Raji (cell line): Measurements from ENCODE around the gene SLC25A52.

ENCODE experiments used
- POLR2A ChIP-seq: IDR thresholded peaks from 2 replicates; pipeline ENCODE4 v1.6.1; 2011; ENCODE audit warnings: low read depth, low read length, control low read depth; ENCODE audit not compliant: insufficient read depth

SLC25A52 gene

DNA sequence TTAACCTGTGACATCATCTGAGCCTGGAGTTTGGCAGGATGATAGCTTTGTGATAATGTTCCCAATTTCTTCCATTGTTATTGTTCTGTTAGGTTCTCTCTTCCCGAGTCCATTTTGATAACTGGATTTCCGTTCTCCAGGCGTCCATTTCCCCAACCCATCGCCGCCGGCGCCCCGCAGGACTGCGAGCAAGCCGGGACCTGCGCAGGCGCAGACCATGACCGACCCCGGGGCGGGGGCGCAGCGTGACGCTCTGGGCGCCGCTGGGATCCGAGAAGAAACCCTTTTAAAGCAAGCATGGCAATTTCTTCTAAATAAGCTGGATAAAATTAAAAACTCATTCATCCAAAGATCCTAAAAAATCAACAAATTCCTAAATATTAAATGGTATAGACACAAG, at the start of gene SLC25A52:
TSS of gene SLC25A52 (minus strand) at position 186 of the 400 bp plus-strand sequence. CDS start 219 bp downstream, outside the sequence.
- TF ChIP-seq POLR2A: no peak

GRCh38 chr18:31801078-31801477, 40.4 kb upstream of the SLC25A52 start:
- TF ChIP-seq POLR2A: no peak

GRCh38 chr18:31798399-31798798, 37.7 kb upstream of the SLC25A52 start:
- no peak for TF ChIP-seq POLR2A

- no peak for TF ChIP-seq POLR2A
Measured at GRCh38 chr18:31795747-31796146, 35.1 kb upstream of the SLC25A52 start.

GRCh38 chr18:31793531-31793930, 32.9 kb upstream of the SLC25A52 start:
- TF ChIP-seq POLR2A: no peak

DNA sequence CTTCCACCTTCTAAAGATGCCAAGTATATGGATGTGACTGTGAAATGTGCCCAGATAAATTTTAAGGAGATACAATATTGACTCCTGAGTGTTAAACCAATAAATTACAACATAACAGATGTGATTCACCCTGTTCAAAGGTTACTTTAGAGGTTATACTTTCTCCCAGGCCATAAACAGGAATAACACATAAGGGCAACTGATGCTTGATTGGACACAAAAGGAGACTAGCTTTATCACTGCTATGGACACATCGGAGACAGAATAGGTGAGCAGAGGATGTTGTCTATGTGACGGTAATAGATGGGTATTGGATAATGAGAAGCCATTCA, 31.9 kb upstream of the SLC25A52 start:
- no peak for TF ChIP-seq POLR2A

- TF ChIP-seq POLR2A: no peak
Measured at GRCh38 chr18:31791817-31792579, 31.3 kb upstream of the SLC25A52 start.

DNA sequence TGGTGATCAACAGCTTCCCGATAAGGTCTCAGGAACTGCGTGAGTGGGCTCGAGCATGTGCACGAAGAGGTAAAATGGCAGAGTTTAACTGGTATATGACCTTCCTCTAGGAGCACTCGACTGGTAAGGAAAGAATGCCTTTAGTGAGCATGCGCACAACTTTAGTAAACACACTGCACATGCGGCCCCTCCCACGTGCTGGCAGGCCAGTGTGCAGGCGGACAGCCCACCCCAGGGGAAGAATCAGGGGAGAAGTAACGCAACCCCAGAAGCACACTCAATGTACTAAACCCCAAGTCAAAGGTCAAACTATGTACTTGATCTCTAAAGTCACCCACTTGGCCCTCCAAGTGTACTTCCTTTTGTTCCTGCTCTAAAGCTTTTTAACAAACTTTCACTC, 28.7 kb upstream of the SLC25A52 start:
- no peak for TF ChIP-seq POLR2A

- TF ChIP-seq POLR2A: no peak
Measured at GRCh38 chr18:31783059-31783458, 22.4 kb upstream of the SLC25A52 start.

GRCh38 chr18:31778391-31778950, 17.8 kb upstream of the SLC25A52 start:
- no peak for TF ChIP-seq POLR2A

GRCh38 chr18:31776093-31776492, 15.4 kb upstream of the SLC25A52 start:
- TF ChIP-seq POLR2A: no peak

DNA sequence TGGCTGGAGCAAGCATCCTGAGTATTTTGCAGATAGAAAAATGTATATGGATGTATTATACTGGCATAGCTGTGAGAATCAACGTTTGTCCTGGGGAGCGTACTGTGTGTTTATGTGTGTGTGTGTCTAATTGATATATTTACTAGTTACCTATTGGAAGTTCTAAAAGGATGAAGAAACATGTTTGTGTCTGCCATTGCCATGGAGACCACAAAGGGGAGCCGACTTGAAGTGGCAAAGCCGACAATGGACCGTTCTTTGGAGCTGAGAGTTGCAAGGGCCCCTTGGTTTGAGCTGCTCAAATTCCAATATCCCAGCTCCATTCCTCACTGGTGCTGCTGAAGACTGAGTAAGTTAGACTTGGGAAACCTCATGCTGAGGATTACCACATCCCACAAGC, 14.3 kb upstream of the SLC25A52 start:
- no peak for TF ChIP-seq POLR2A

- no peak for TF ChIP-seq POLR2A
Measured at GRCh38 chr18:31774477-31774785, 13.8 kb upstream of the SLC25A52 start.

DNA sequence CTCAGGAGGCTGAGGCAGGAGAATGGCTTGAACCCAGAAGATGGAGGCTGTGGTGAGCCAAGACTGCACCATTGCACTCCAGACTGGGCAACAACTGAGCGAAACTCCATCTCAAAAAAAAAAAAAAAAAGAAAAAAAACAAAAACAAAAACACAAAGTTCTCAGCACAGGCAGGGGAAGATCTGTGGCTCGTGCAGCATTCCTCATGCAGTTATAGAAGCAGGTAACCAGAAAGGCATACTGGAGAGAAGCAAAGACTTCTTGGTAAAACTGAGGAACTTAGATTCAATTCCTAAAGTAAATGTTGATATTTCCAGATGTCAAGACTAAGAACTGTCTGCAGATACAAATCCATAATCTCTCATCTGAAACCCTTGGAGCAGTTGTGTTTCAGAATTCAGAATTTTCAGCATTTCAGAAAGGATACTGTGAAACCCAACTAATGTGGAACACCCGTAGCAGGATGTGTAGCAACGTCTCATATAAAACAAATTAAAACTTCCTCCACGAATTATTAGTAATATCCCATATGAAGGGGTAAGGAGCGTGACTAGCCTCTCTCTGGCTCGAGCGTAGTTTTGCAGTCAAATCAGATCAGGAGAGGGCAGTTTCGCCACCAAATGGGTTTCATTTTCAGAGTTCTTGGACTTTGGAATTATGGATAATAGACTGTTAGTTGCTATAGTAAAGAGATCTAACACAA, 13.2 kb upstream of the SLC25A52 start:
- no peak for TF ChIP-seq POLR2A

GRCh38 chr18:31772699-31773098, 12.0 kb upstream of the SLC25A52 start:
- TF ChIP-seq POLR2A: no peak

DNA sequence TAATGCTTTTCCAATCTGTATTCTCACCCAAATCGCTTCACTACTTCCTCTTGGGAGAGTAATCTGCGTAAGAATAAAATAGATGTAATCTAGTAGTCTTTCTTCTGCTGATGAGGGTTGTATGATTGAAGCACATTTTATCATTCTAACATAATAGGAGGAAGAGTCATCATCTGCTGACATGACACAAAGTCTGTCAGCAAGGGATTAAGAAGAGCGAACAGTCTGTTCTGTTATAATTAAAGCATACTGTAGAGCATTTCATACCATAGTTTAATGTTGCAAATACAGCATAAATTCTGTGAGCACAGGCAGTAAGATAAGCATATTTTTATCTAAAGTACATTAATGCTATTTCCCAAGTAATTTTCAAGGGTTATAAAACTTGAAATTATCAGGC, 10.4 kb downstream of the SLC25A52 start:
- TF ChIP-seq POLR2A: no peak
